HUES64 (cell line): Measurements from ENCODE around the gene SLC34A2.
A peak's percentile ranks its signal among the peaks of the same experiment; 100 is the strongest.
"Not testable (repeated sequence)": the region's sequence is repeated elsewhere in the genome, so short reads cannot be mapped to it uniquely, and the experiment has no call there.

Source experiments
- H3K27ac ChIP-seq: 2 replicates; pipeline ENCODE4 v1.7.0; 2013; ENCODE audit warnings: low read depth, low read length, inconsistent platforms
- H3K27me3 ChIP-seq: 2 replicates; pipeline ENCODE4 v1.6.1; 2013; ENCODE audit warnings: mild to moderate bottlenecking, low read length; ENCODE audit not compliant: insufficient read depth
- H3K36me3 ChIP-seq: 2 replicates; pipeline ENCODE4 v1.6.1; 2013; ENCODE audit warnings: mild to moderate bottlenecking, low read length; ENCODE audit not compliant: insufficient read depth
- H3K4me1 ChIP-seq: 2 replicates; pipeline ENCODE4 v1.6.1; 2013; ENCODE audit warnings: mild to moderate bottlenecking, low read length, moderate library complexity; ENCODE audit not compliant: insufficient read depth
- H3K4me3 ChIP-seq: 2 replicates; pipeline ENCODE4 v1.5.1; 2013; ENCODE audit warnings: mild to moderate bottlenecking, low read length, moderate library complexity
- H3K9ac ChIP-seq: 2 replicates; pipeline ENCODE4 v1.6.1; 2013; ENCODE audit warnings: mild to moderate bottlenecking, low read depth, low read length
- H3K9me3 ChIP-seq: 2 replicates; pipeline ENCODE4 v1.6.1; 2013; ENCODE audit warnings: low read depth, low read length; ENCODE audit not compliant: insufficient read depth
- WGBS: fragments of 150-250, 120-280 bp; methylation state at CpG from one replicate; pipeline ENCODE4 v1.1.7; 2013; ENCODE audit warnings: missing lambda C conversion rate; 5-methylcytosine and 5-hydroxymethylcytosine counted together

SLC34A2 gene

DNA sequence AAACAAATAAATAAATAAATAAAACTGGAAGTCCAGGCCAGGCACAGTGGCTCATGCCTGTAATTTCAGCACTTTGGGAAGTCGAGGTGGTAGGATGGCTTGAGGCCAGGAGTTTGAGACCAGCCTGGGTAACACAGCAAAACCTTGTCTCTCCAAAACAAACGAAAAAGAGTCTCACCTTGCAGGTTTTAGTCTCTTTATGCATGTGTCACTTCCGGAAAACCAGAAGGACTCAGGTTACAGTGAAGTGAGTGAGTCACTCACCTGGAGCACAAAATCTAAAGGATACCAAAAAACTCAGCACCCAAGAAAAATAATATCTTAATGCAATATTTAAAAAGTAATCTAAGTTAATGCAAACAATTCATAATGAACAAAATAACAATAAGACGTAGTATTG, 20.1 kb upstream of the SLC34A2 start:
- Histone ChIP-seq H3K9me3 (no peaks in the 10 kb centered on the region), H3K27me3 (no peaks in the 10 kb centered on the region), H3K27ac (no peak overlapping the region), H3K36me3 (no peaks in the 10 kb centered on the region), H3K4me1 (no peaks in the 10 kb centered on the region), H3K9ac (no peak overlapping the region), H3K4me3 (no peak overlapping the region)
- 88% methylated on average over 4 of the region's 4 CpGs for WGBS

GRCh38 chr4:25637581-25638220, 17.9 kb upstream of the SLC34A2 start:
- no peak overlapping the region for H3K27ac ChIP-seq
- H3K27me3 ChIP-seq: no peaks in the 10 kb centered on the region
- H3K9me3 ChIP-seq: no peaks in the 10 kb centered on the region
- no peaks in the 10 kb centered on the region for H3K4me1 ChIP-seq
- H3K4me3 ChIP-seq: no peak overlapping the region
- H3K9ac ChIP-seq: no peak overlapping the region
- WGBS: 91% methylated on average over 7 of the region's 10 CpGs
- H3K36me3 ChIP-seq: no peaks in the 10 kb centered on the region

- H3K4me1 ChIP-seq: no peaks in the 10 kb centered on the region
- no peaks in the 10 kb centered on the region for H3K9me3 ChIP-seq
- no peaks in the 10 kb centered on the region for H3K36me3 ChIP-seq
- no peak overlapping the region for H3K9ac ChIP-seq
- 95% methylated on average over 4 of the region's 4 CpGs for WGBS
- no peaks in the 10 kb centered on the region for H3K27me3 ChIP-seq
- H3K4me3 ChIP-seq: no peak overlapping the region
- no peak overlapping the region for H3K27ac ChIP-seq
Observed at GRCh38 chr4:25638221-25638601, 17.4 kb upstream of the SLC34A2 start.

- H3K9ac ChIP-seq: no peak overlapping the region
- no peak overlapping the region for H3K27ac ChIP-seq
- H3K4me1 ChIP-seq: no peaks in the 10 kb centered on the region
- H3K36me3 ChIP-seq: no peaks in the 10 kb centered on the region
- no peaks in the 10 kb centered on the region for H3K9me3 ChIP-seq
- H3K4me3 ChIP-seq: no peak overlapping the region
- H3K27me3 ChIP-seq: no peaks in the 10 kb centered on the region
- WGBS: 95% methylated on average over 4 of the region's 4 CpGs
Observed at GRCh38 chr4:25638806-25639205, 16.8 kb upstream of the SLC34A2 start.

DNA sequence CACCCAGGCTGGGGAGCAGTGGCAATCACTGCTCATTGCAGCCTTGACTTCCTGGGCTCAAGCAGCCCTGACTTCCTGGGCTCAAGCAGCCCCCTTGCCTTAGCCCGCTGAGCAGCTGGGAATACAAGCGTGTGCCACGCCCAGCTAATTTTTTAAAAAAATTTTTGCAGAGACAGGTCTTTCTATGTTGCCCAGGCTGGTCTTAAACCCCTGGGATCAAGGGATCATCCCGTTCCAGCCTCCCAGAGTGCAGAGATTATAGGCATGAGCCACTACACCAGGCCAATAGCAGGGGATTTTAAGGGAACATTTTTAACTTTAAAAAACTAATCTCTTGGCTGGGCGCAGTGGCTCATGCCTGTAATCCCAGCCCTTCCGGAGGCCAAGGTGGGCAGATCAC, 5.3 kb upstream of the SLC34A2 start:
- H3K9me3 ChIP-seq: no peaks in the 10 kb centered on the region
- H3K27me3 ChIP-seq: peaks cover 17% of the 10 kb centered on the region
- H3K9ac ChIP-seq: no peak overlapping the region
- H3K4me1 ChIP-seq: peaks cover 22% of the 10 kb centered on the region
- no peak overlapping the region for H3K4me3 ChIP-seq
- H3K36me3 ChIP-seq: no peaks in the 10 kb centered on the region
- H3K27ac ChIP-seq: no peak overlapping the region
- 80% methylated on average over 6 of the region's 6 CpGs for WGBS

- Histone ChIP-seq H3K9me3 (no peaks in the 10 kb centered on the region), H3K4me1 (peaks cover 30% of the 10 kb centered on the region), H3K27ac (no peak overlapping the region), H3K27me3 (peaks cover 30% of the 10 kb centered on the region), H3K36me3 (no peaks in the 10 kb centered on the region), H3K4me3 (no peak overlapping the region), H3K9ac (no peak overlapping the region)
- WGBS: 94% methylated on average over 5 of the region's 5 CpGs
Observed at GRCh38 chr4:25651682-25652081, 4.0 kb upstream of the SLC34A2 start.

- peak overlapping the region; percentile 43 for H3K4me3 ChIP-seq
- peaks cover 35% of the 10 kb centered on the region for H3K4me1 ChIP-seq
- no peaks in the 10 kb centered on the region for H3K9me3 ChIP-seq
- H3K27me3 ChIP-seq: peaks cover 49% of the 10 kb centered on the region
- H3K27ac ChIP-seq: no peak overlapping the region
- H3K9ac ChIP-seq: no peak overlapping the region
- H3K36me3 ChIP-seq: no peaks in the 10 kb centered on the region
- 78% methylated on average over 17 of the region's 17 CpGs for WGBS
Observed at GRCh38 chr4:25654031-25654970, 1.4 kb upstream of the SLC34A2 start.

DNA sequence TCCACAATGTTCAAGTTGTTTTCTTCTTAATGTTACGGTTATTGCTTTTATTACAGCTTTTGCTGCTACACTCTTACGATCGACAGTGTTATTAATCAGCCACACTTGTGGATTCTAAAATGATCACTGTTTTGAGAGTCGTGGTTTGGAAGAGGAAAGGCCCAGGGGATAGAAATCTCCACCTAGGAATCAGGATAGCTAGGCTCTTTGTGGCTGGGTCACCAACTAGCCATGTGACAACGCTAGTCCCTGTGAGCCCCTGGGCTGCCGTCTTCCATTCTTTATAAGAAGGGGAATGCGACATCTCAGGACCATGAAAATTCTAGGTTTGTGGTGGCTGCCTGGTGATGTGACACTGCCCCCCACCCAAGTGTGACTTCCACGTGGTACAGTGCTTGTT, 380 bp downstream of the SLC34A2 start:
- WGBS: 74% methylated on average over 8 of the region's 8 CpGs
- H3K27me3 ChIP-seq: peaks cover 49% of the 10 kb centered on the region

GRCh38 chr4:25658357-25658771, 2.7 kb downstream of the SLC34A2 start:
- no peak overlapping the region for H3K9ac ChIP-seq
- H3K27ac ChIP-seq: no peak overlapping the region
- H3K27me3 ChIP-seq: peaks cover 49% of the 10 kb centered on the region
- H3K4me1 ChIP-seq: peaks cover 22% of the 10 kb centered on the region; the same call in 1 of the 2 replicates
- no peak overlapping the region for H3K4me3 ChIP-seq
- WGBS: 94% methylated on average over 3 of the region's 3 CpGs
- no peaks in the 10 kb centered on the region for H3K9me3 ChIP-seq
- no peaks in the 10 kb centered on the region for H3K36me3 ChIP-seq

More for the DNA sequence above, 380 bp downstream of the SLC34A2 start:
- Histone ChIP-seq H3K9ac (no peak overlapping the region), H3K36me3 (no peaks in the 10 kb centered on the region), H3K4me3 (peak overlapping the region; percentile 43), H3K27ac (no peak overlapping the region), H3K4me1 (peaks cover 35% of the 10 kb centered on the region), H3K9me3 (no peaks in the 10 kb centered on the region)

DNA sequence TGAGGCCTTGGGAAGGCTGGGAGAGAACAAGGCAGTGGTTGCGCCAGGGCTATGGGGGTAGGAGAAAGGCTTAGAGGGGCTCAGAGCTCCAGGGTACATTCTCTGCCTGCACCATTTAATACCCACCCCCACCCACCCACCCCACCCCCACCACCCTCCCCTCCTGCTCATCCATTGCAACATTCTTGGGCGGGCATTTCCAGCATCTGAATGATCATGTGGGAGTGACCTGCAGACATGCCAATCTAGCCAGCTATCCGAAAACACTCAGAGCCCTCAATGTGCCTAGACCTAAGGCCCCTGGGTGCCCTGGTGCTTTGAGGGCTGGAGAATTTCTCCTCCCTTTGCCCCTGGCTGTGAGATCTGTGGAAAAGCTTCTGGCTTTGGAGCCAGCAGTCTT, 3.1 kb downstream of the SLC34A2 start:
- Histone ChIP-seq H3K9ac (no peak overlapping the region), H3K27ac (no peak overlapping the region), H3K27me3 (peaks cover 48% of the 10 kb centered on the region), H3K4me3 (no peak overlapping the region), H3K36me3 (no peaks in the 10 kb centered on the region), H3K9me3 (no peaks in the 10 kb centered on the region), H3K4me1 (peaks cover 24% of the 10 kb centered on the region; the same call in 1 of the 2 replicates)
- WGBS: 94% methylated on average over 3 of the region's 3 CpGs

DNA sequence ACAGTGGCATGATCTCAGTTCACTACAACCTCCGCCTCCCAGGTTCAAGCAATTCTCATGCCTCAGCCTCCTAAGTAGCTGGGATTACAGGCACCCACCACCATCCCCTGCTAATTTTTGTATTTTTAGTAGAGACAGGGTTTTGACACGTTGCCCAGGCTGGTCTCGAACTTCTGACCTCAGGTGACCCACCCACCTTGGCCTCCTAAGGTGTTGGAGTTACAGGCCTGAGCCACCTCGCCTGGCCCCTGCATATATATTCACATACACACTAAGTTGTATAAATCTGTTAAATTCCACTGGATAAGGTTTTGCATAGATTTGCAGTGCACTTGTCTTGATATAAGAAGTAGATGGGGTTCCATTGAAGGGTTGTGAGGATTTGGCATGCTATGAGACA, 5.8 kb downstream of the SLC34A2 start:
- not testable (repeated sequence) for H3K9ac ChIP-seq, H3K4me3 ChIP-seq, H3K9me3 ChIP-seq, H3K36me3 ChIP-seq, H3K27ac ChIP-seq
- H3K27me3 ChIP-seq: peaks cover 21% of the 10 kb centered on the region
- WGBS: 98% methylated on average over 3 of the region's 4 CpGs
- H3K4me1 ChIP-seq: peaks cover 14% of the 10 kb centered on the region; the same call in 1 of the 2 replicates
